ENCODE measurements around the gene SPART. TPM values are rescaled to one million over a fixed set of nuclear protein-coding genes. Genes with fewer than 3 reads are reported as not detected.

Gene SPART
- total RNA-seq, 1 experiment from 2014 or later: 60.6 TPM

- H3K4me1 Mint-ChIP-seq: 0 out of 4 replicates have a peak, but pooled peaks cover 4% of the 10 kb centered on the region in 2 experiments
- no peak for DNase-seq
- no peak overlapping the region for H4K8ac ChIP-seq (replicated peaks; ENCODE audit: insufficient read length, low read depth, low read length)
- no peak overlapping the region for H3K4me3 Mint-ChIP-seq
- WGBS (ENCODE audit: extremely low coverage, insufficient read length, low lambda C conversion rate): no CpG with 5 or more reads among the region's 6 CpGs
- no peak overlapping the region for H3T11ph ChIP-seq (ENCODE audit: low read length)
- H2BK12ac ChIP-seq (ENCODE audit: insufficient read length, low read depth, low read length): no peak overlapping the region
- H3K23ac ChIP-seq (ENCODE audit: insufficient read length, low read depth, low read length): no peak overlapping the region
- no peaks in the 10 kb centered on the region for H3K27me3 Mint-ChIP-seq (ENCODE audit: low read depth)
- H2AFZ ChIP-seq (ENCODE audit: low read length): no peak overlapping the region
- H4K20me1 ChIP-seq (ENCODE audit: control insufficient read depth, insufficient read depth, insufficient read length): no peaks in the 10 kb centered on the region
- H2BK5ac ChIP-seq (ENCODE audit: insufficient read length, low read length): no peak overlapping the region
- peaks cover 0 to 2% of the 10 kb centered on the region in 2 experiments; a peak in 2 of 5 replicates for H3K9me3 Mint-ChIP-seq
- no peaks in the 10 kb centered on the region for H3K79me1 ChIP-seq (ENCODE audit: insufficient read depth, low read depth, low read length, poor library complexity, severe bottlenecking)
- H3K9ac ChIP-seq (ENCODE audit: extremely low read depth, insufficient read length, low read length): no peak overlapping the region
- H2AK5ac ChIP-seq (ENCODE audit: insufficient read length, low read length): no peak overlapping the region
- no peak overlapping the region for H3K4ac ChIP-seq (ENCODE audit: low read depth, low read length)
- TF ChIP-seq CTCF (conservative IDR thresholded peaks at IDR 0.05): no peak
- H3K4me1 ChIP-seq (ENCODE audit: insufficient read depth, low read length): no peaks in the 10 kb centered on the region
- no peak overlapping the region for H3K18ac ChIP-seq (ENCODE audit: insufficient read length, low read depth, low read length)
- no peaks in the 10 kb centered on the region for H3K9me3 ChIP-seq (ENCODE audit: control insufficient read depth, low read depth, low read length)
- H3K14ac ChIP-seq (ENCODE audit: insufficient read depth, low read length): no peak overlapping the region
- peaks cover 0 to 20% (median 0%) of the 10 kb centered on the region in 3 experiments; a peak in 3 of 7 replicates for H3K36me3 Mint-ChIP-seq (ENCODE audit: insufficient read depth in 1 of 3, low read depth in 3 of 3)
- no peak overlapping the region for H3K56ac ChIP-seq (ENCODE audit: insufficient read length, low read depth, low read length)
- H2BK20ac ChIP-seq (ENCODE audit: low read depth, low read length, poor library complexity, severe bottlenecking): no peak overlapping the region
- no peak overlapping the region for H3K27ac ChIP-seq (ENCODE audit: insufficient read length, low read depth, low read length)
- no peak overlapping the region for H3K27ac Mint-ChIP-seq
- no peak overlapping the region for H2BK120ac ChIP-seq (ENCODE audit: low read depth, low read length, poor library complexity, severe bottlenecking)
- no peaks in the 10 kb centered on the region for H3K23me2 ChIP-seq (ENCODE audit: insufficient read length, low read depth, low read length, poor library complexity, severe bottlenecking)
- no peaks in the 10 kb centered on the region for H3K27me3 ChIP-seq (ENCODE audit: insufficient read depth, low read length)
- no peak overlapping the region for H3K4me2 ChIP-seq (ENCODE audit: insufficient read depth, insufficient read length, low read length)
- no peak overlapping the region for H4K91ac ChIP-seq (ENCODE audit: insufficient read length, low read depth, low read length)
- H4K5ac ChIP-seq (ENCODE audit: insufficient read length, low read depth, low read length): no peak overlapping the region
- H2BK15ac ChIP-seq (ENCODE audit: low read depth, low read length): no peak overlapping the region
- H3K79me2 ChIP-seq (ENCODE audit: insufficient read depth, low read length): no peaks in the 10 kb centered on the region
Observed at GRCh38 chr13:36370108-36370429, 23.9 kb upstream of the SPART start.

Measured in H9 (cell line).